A549 (cell line): ENCODE measurements around the gene CRTC3. TPM values are rescaled to one million over a fixed set of nuclear protein-coding genes. Genes with fewer than 3 reads are reported as not detected.

Experiments used
- ATAC-seq, 2 experiments: fragments of 200-7000 bp in 1 of 2; fragments of >200 bp in 1 of 2; cut with Nextera tagmentation in 1 of 2; cut with Tn5 transposase in 1 of 2; 3 replicates each; pipeline versions ENCODE4 v1.8.0 to v1.9.1; 2018 to 2020; ENCODE audit warnings: mild to moderate bottlenecking in 1 of 2, moderate library complexity in 1 of 2
- CTCF ChIA-PET: fragments of 300-600 bp; sonication (Branson Sonifier 250); formaldehyde crosslinking; extraction: SDS; loops from one replicate; lab custom pipeline; 2021; ENCODE audit warnings: antibody characterized with exemption, inconsistent platforms; lab: Yijun Ruan, JAX
- POLR2A ChIA-PET: fragments of 350-600 bp; formaldehyde crosslinking; extraction: SDS; loops from one replicate; lab custom pipeline; 2021; ENCODE audit warnings: antibody characterized with exemption, inconsistent platforms; lab: Yijun Ruan, JAX
- DNase-seq, 2 experiments: peaks; one replicate each; pipeline versions ENCODE4 v3.0.0 to v3.0.0-alpha.2; 2011 to 2016; ENCODE audit warnings: low read depth in 1 of 2, low spot score in 1 of 2
- FAIRE-seq: peaks from 2 replicates; lab custom pipeline; 2011; peaks lifted over from hg19 to GRCh38; lab: Jason Lieb, UNC
- H3K27ac ChIP-seq, 2 experiments: fragments of >200 bp; sonication (Bioruptor Twin); formaldehyde crosslinking; 3 replicates each; pipeline ENCODE4 v1.5.1; 2016 to 2017
- H3K4me1 ChIP-seq: fragments of >200 bp; sonication (Bioruptor Twin); formaldehyde crosslinking; 3 replicates; pipeline ENCODE4 v1.6.1; 2016
- H3K4me2 ChIP-seq: fragments of >200 bp; sonication (Bioruptor Twin); formaldehyde crosslinking; 3 replicates; pipeline ENCODE4 v1.6.1; 2016
- H3K4me3 ChIP-seq: fragments of >200 bp; sonication (Bioruptor Twin); formaldehyde crosslinking; 3 replicates; pipeline ENCODE4 v1.5.1; 2016
- H3K9me3 ChIP-seq: fragments of >200 bp; sonication (Bioruptor Twin); formaldehyde crosslinking; 3 replicates; pipeline ENCODE4 v1.6.1; 2016
- CEBPB ChIP-seq, 2 experiments: fragments of >200 bp in 1 of 2; sonication (Bioruptor Twin) in 1 of 2; formaldehyde crosslinking in 1 of 2; IDR thresholded peaks; 2 replicates each; pipeline ENCODE4 v1.6.1; 2012 to 2016
- CHD4 ChIP-seq: fragments of 200-600 bp; sonication (generic); IDR thresholded peaks from 2 replicates; pipeline ENCODE4 v1.6.1; 2016; ENCODE audit warnings: antibody characterized with exemption, mild to moderate bottlenecking, borderline replicate concordance
- HDAC2 ChIP-seq: fragments of 200-600 bp; sonication (generic); IDR thresholded peaks from 2 replicates; pipeline ENCODE4 v1.6.1; 2016
- KDM5A ChIP-seq: fragments of 200-600 bp; sonication (generic); IDR thresholded peaks from 2 replicates; pipeline ENCODE4 v1.6.1; 2016; ENCODE audit warnings: antibody characterized with exemption, mild to moderate bottlenecking
- MAZ ChIP-seq: fragments of 150-350 bp; IDR thresholded peaks from 2 replicates; pipeline ENCODE4 v1.6.1; 2014; ENCODE audit warnings: antibody characterized with exemption, low read depth, low read length, borderline replicate concordance
- MYC ChIP-seq: IDR thresholded peaks from 2 replicates; pipeline ENCODE4 v1.6.1; 2012; ENCODE audit warnings: mild to moderate bottlenecking, inconsistent platforms, low read length, improper control_type of control experiment, borderline replicate concordance
- NPAS2 ChIP-seq: fragments of 250-450 bp; sonication (Bioruptor Pico); IDR thresholded peaks from 2 replicates; pipeline ENCODE4 v1.8.0; 2022; ENCODE audit warnings: mild to moderate bottlenecking, moderate library complexity, borderline replicate concordance
- RAD21 ChIP-seq, 2 experiments: fragments of >200 bp in 1 of 2; sonication (Bioruptor Twin) in 1 of 2; formaldehyde crosslinking in 1 of 2; IDR thresholded peaks in 1 of 2; conservative IDR thresholded peaks in 1 of 2; 2 replicates in 1 of 2; 3 replicates in 1 of 2; pipeline ENCODE4 v1.6.1; 2012 to 2018; ENCODE audit warnings: inconsistent platforms in 1 of 2
- TFCP2L1 ChIP-seq: fragments of 250-450 bp; sonication (Bioruptor Pico); IDR thresholded peaks from 2 replicates; pipeline ENCODE4 v1.5.0; 2021; ENCODE audit warnings: mild to moderate bottlenecking
- TP53 ChIP-seq: fragments of 250-450 bp; sonication (Bioruptor Pico); IDR thresholded peaks from 2 replicates; pipeline ENCODE4 v1.5.0; 2021; ENCODE audit warnings: mild to moderate bottlenecking, moderate library complexity
- WGBS: methylation state at CpG from one replicate; pipeline ENCODE4 v1.1.6; 2017; ENCODE audit errors: missing lambda C conversion rate; 5-methylcytosine and 5-hydroxymethylcytosine counted together
- polyA plus RNA-seq, 4 experiments: library from polyadenylated mRNA; depleted of rRNA in 3 of 4; stranded (reverse); fragments of >200 nt; fragmentation: RNase III in 1 of 4; extraction: RNeasy Plus Mini Kit Qiagen cat#74134 plus additional on column Dnase treatment in 1 of 4; gene quantifications; 2 replicates in 3 of 4; 3 replicates in 1 of 4; pipeline ENCODE4 v1.2.3, GENCODE V29; 2011 to 2017
- TF ChIP-seq, protein P1 (sequence below): IDR thresholded peaks from 2 replicates; pipeline ENCODE4 v1.6.1; 2012
- TF ChIP-seq, protein P2 (sequence below): fragments of 150-350 bp; IDR thresholded peaks from 2 replicates; pipeline ENCODE4 v1.6.1; 2014; ENCODE audit warnings: low read depth, mild to moderate bottlenecking, low read length
- TF ChIP-seq, protein P3 (sequence below): fragments of 200-600 bp; sonication (generic); IDR thresholded peaks from 2 replicates; pipeline ENCODE4 v1.6.1; 2016; ENCODE audit warnings: antibody characterized with exemption, mild to moderate bottlenecking, moderate library complexity
- TF ChIP-seq, protein P4 (sequence below): fragments of >200 bp; sonication (Bioruptor Twin); formaldehyde crosslinking; IDR thresholded peaks from 3 replicates; pipeline ENCODE4 v1.5.1; 2016
- TF ChIP-seq, protein P5 (sequence below): IDR thresholded peaks from 2 replicates; pipeline ENCODE4 v1.6.1; 2012; ENCODE audit warnings: low read depth, borderline replicate concordance

CRTC3 gene
- polyA plus RNA-seq, 2 of the 4 experiments (the other 2 are of a cell fraction), result 17.5 to 30.5 TPM

DNA sequence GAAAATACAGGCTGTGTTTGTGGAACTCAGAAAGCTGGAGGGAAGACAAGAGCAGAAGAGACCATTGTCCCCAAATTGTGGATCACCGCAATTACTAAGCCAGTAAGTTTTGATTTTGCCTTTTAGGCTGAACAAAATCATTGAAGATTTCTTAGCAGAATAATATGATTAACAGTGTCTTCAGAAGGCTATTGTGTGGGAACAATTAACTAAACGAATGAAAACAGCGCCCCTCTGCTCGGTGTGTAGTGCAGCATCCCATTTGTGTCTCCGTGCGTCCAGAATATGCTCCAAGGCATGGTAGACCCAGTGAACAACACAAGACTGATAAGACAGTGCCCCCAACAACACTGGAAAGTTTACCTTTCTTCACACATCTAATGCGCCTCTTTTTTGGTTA is 71.2 kb downstream of the CRTC3 start:
- ATAC-seq, result no peak
- H3K27ac ChIP-seq, result no peak overlapping the region
- no peak for FAIRE-seq
- CTCF ChIA-PET, result no interaction called here
- TF ChIP-seq TP53 (CRISPR knock-in tag) (no peak), CEBPB (IDR thresholded peaks at IDR 0.05) (no peak)
- TF ChIP-seq, protein P1, sequence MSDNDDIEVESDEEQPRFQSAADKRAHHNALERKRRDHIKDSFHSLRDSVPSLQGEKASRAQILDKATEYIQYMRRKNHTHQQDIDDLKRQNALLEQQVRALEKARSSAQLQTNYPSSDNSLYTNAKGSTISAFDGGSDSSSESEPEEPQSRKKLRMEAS, result no peak
- TF ChIP-seq, protein P2, sequence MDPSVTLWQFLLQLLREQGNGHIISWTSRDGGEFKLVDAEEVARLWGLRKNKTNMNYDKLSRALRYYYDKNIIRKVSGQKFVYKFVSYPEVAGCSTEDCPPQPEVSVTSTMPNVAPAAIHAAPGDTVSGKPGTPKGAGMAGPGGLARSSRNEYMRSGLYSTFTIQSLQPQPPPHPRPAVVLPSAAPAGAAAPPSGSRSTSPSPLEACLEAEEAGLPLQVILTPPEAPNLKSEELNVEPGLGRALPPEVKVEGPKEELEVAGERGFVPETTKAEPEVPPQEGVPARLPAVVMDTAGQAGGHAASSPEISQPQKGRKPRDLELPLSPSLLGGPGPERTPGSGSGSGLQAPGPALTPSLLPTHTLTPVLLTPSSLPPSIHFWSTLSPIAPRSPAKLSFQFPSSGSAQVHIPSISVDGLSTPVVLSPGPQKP, result no peak
- H3K4me2 ChIP-seq, result no peak overlapping the region
- no peaks in the 10 kb centered on the region for H3K9me3 ChIP-seq
- H3K4me3 ChIP-seq, result no peak overlapping the region
- no peak for DNase-seq
- POLR2A ChIA-PET, result no interaction called here
- peaks cover 12% of the 10 kb centered on the region; the same call in 2 of the 3 replicates for H3K4me1 ChIP-seq
- WGBS, result 93% methylated on average over 7 of the region's 7 CpGs

DNA sequence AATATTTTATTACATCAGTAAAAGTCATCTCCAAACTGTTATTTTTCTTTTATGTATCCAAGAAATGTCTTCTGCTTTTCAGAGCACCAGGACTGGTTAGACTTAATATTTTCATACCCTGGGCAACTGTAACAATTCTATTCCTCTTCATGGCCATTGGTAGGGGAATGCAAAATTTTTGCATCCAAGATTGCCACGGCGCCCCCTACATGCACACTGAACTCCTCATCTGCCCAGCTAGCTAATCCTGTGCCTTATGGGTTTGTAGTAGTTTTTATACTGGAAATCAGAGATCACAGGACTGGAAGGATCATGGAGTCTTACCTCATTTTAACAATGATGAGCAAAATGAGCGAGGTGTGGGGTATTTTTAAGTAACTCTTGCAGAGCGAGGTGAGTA is 74.2 kb downstream of the CRTC3 start:
- Histone ChIP-seq H3K4me2 (no peak overlapping the region), H3K9me3 (no peaks in the 10 kb centered on the region), H3K27ac (no peak overlapping the region), H3K4me1 (no peaks in the 10 kb centered on the region), H3K4me3 (no peak overlapping the region)
- peak; percentile 65 to 77; a peak in 4 of 6 replicates for ATAC-seq
- no peak for FAIRE-seq
- CTCF ChIA-PET, result interaction anchor here (0.9 to 2.3 kb wide), 3 partner anchors 10 to 284 kb away, joined by 3 to 11 read pairs (median 4); no protein-coding TSS in a partner anchor
- POLR2A ChIA-PET, result no interaction called here
- WGBS, result 86% methylated on average over 4 of the region's 4 CpGs
- peak in 1 of 2 experiments; percentile 47 for DNase-seq
- TF ChIP-seq, protein P3, sequence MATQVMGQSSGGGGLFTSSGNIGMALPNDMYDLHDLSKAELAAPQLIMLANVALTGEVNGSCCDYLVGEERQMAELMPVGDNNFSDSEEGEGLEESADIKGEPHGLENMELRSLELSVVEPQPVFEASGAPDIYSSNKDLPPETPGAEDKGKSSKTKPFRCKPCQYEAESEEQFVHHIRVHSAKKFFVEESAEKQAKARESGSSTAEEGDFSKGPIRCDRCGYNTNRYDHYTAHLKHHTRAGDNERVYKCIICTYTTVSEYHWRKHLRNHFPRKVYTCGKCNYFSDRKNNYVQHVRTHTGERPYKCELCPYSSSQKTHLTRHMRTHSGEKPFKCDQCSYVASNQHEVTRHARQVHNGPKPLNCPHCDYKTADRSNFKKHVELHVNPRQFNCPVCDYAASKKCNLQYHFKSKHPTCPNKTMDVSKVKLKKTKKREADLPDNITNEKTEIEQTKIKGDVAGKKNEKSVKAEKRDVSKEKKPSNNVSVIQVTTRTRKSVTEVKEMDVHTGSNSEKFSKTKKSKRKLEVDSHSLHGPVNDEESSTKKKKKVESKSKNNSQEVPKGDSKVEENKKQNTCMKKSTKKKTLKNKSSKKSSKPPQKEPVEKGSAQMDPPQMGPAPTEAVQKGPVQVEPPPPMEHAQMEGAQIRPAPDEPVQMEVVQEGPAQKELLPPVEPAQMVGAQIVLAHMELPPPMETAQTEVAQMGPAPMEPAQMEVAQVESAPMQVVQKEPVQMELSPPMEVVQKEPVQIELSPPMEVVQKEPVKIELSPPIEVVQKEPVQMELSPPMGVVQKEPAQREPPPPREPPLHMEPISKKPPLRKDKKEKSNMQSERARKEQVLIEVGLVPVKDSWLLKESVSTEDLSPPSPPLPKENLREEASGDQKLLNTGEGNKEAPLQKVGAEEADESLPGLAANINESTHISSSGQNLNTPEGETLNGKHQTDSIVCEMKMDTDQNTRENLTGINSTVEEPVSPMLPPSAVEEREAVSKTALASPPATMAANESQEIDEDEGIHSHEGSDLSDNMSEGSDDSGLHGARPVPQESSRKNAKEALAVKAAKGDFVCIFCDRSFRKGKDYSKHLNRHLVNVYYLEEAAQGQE, result no peak
- TF ChIP-seq NPAS2 (CRISPR knock-in tag) (no peak), CHD4 (no peak), RAD21 (conservative IDR thresholded peaks at IDR 0.05 in 1 of 2, IDR thresholded peaks at IDR 0.05 in 1 of 2) (peak; percentile 30 to 37; a peak in 4 of 5 replicates), TFCP2L1 (CRISPR knock-in tag) (no peak)
- TF ChIP-seq, protein P4, sequence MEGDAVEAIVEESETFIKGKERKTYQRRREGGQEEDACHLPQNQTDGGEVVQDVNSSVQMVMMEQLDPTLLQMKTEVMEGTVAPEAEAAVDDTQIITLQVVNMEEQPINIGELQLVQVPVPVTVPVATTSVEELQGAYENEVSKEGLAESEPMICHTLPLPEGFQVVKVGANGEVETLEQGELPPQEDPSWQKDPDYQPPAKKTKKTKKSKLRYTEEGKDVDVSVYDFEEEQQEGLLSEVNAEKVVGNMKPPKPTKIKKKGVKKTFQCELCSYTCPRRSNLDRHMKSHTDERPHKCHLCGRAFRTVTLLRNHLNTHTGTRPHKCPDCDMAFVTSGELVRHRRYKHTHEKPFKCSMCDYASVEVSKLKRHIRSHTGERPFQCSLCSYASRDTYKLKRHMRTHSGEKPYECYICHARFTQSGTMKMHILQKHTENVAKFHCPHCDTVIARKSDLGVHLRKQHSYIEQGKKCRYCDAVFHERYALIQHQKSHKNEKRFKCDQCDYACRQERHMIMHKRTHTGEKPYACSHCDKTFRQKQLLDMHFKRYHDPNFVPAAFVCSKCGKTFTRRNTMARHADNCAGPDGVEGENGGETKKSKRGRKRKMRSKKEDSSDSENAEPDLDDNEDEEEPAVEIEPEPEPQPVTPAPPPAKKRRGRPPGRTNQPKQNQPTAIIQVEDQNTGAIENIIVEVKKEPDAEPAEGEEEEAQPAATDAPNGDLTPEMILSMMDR, result peak; percentile 56

DNA sequence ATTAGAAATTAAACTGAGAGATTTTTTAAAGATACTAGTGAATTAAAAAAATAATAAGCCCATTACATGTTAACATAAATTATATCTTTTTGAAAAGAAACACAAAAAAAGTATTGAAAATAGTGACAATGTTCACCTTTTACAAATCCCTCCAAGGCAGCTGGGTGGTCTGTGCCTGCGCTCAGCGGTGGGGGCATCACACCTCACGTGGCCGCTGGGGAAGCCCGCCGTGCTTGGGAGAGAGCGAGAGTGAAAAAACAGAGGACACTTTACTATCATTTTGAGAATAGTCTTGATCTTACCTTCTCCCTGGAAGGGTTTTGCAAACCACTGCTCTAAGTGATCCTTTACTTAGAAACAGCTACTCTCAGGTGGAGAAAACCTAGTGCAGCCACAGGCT is 76.9 kb downstream of the CRTC3 start:
- H3K4me3 ChIP-seq, result no peak overlapping the region
- H3K27ac ChIP-seq, result no peak overlapping the region
- H3K9me3 ChIP-seq, result no peaks in the 10 kb centered on the region
- DNase-seq (no peak), ATAC-seq (no peak), FAIRE-seq (no peak)
- CTCF ChIA-PET, result interaction anchor here (1.4 kb wide), 1 partner anchor 11 kb away, joined by 8 read pairs; no protein-coding TSS in a partner anchor
- POLR2A ChIA-PET, result no interaction called here
- no peaks in the 10 kb centered on the region for H3K4me1 ChIP-seq
- TF ChIP-seq KDM5A (no peak), HDAC2 (no peak), MAZ (no peak), TFCP2L1 (CRISPR knock-in tag) (no peak), MYC (no peak)
- TF ChIP-seq, protein P5, sequence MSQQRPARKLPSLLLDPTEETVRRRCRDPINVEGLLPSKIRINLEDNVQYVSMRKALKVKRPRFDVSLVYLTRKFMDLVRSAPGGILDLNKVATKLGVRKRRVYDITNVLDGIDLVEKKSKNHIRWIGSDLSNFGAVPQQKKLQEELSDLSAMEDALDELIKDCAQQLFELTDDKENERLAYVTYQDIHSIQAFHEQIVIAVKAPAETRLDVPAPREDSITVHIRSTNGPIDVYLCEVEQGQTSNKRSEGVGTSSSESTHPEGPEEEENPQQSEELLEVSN, result no peak
- no peak overlapping the region for H3K4me2 ChIP-seq
- 88% methylated on average over 7 of the region's 7 CpGs for WGBS
